DMS114 treated with DMSO at 0.1 percent for 48 hours (cell line): ENCODE data around the gene C3orf70.

Experiments used
- DNase-seq: peaks from one replicate; lab custom pipeline; 2025; ENCODE audit not compliant: unreplicated experiment; lab: John Stamatoyannopoulos, UW

Gene C3orf70

DNA sequence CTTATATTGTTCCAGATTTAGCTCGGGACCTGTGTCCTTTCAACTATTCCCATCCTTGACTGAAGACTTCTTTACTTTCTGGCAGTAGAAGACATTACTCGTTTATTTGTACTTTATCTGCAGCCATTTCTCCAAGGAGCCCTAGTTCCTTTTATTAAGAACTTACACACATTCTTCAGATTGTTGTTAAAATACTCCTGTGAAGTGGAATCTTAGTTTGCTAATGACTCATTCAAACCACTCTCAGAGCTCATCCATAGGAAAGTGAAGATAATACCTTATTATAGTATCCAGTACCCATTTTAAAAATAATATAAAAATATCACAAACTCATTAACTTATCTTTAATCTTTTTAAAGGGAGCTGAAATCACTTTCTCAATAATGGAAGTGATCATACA is 63.5 kb downstream of the C3orf70 start:
- no peak for DNase-seq

DNA sequence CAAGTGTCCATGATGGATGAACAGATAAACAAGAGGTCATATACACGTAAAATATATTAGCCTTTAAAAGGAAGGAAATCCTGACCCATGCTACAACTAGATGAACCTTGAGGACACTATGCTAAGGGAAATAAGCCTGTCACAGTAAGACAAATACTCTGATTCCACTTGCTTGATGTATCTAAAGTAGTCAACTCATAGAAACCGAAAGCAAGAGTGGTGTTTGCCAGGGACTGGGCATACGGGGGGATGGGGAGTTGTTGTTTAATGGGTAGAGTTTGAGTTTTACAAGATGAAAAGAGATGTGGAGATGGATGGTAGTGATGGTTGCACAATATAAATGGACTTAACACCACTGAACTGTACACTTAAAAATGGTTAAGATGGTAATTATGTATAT is 65.4 kb downstream of the C3orf70 start:
- no peak for DNase-seq

DNA sequence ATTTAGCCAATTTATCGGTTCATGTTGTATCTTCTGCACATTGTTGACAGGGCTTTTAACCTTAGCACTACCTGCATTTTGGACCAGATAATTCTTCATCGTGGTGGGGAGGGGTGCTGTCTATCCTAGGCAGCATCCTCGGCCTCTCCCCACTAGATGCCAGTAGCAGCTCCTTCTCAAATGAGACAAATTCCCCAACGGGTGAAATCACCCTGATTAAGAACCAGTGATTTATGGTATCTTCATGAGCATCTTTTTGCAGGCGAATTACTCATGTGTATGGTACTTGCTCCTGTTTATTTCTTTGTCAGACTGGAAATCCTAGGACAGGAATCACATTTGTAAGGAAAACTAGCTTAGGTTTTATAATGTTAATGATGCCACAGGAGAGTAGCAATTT is 68.0 kb downstream of the C3orf70 start:
- no peak for DNase-seq

DNA sequence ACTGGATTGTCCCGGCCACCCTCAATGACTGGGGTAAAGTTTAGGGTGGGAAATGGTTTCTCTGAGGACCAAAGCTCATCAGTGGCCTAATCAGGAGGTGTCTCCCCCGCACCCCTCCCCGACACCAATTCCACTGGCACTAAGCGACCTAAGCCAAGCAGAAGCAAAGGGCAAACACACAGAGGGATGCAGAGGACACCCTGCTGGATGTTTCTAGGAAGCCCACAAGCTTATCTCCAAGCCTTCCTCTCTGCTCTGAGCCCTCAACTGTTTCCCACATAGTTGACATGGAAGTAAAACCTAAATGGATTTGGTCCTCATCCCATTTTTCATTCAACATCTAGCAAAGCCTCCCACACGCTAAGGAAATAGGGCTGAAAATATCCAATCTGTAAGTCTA is 68.5 kb downstream of the C3orf70 start:
- DNase-seq: no peak

DNA sequence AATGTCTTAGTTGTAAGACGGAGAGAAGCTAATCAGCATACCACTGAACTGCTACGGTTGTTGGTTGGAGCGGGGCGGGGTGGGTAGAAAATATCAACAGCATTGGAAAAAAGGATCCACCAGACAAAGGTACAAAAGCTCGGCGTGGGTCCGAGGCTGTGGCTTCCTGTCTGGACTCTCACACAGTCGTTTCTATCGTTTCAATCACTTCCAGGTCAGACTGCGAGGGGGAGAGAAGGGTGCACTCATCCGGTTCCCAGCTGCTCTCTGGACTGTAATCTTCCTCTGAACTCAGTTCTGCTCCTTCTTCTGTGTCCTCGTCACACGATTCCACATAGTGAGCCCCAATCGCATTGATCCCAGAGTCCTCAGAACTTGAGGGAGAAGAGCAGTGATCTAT is 70.0 kb downstream of the C3orf70 start:
- no peak for DNase-seq

DNA sequence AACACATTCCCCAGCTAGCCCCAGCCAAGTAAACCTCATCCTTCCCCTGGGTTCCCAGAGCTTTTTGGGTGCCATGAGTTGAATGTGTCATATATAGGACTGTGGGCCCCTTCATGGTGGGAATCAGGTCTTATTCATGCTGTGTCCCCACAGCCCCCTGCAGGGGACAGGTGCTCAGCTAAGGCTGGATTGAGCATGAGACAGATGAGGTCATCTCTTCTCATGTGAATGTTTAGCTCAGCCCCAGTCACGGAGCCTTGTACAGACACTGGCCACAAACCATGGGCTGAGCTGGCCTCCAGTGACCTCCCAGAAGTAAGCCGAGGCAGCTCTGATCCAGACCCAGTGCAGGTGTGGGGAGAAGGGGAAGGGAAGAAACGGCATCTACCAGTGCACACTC is 70.7 kb downstream of the C3orf70 start:
- no peak for DNase-seq

DNA sequence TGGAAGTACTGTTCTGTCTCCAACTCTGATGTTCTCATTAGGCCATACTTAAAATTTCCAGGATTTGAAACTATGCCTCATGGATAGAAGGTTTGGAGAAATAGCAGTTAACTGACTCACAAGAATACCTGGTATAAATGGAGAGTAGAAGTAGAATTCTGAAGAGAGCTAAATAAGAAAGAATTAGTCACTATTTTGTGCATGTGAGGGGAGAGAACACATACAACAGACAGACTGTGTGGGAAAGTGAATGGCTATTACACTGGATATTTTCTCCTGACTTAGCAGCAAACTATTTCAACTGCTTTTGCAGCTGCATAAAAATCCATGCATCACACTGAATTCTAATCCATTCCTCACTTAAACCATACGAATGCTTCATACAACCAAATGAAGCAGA is 71.3 kb downstream of the C3orf70 start:
- no peak for DNase-seq

DNA sequence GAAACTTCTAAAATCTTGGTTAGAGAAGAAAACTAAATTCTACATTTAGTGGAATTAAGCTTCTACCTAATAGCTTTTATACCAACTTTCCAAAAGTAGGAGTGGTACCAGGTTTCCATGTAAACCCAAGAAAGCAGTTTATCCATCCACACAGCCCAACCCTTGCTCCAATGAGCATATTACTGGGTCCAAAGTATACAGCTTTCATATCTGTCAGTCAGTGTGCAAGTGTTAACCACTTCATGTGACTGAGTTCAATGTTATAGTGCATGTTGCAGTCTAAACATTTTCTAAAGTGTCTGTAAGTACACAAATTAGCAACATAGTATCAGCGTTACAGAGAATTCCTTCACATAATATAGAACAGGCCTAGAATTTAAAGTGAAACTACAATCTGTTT is 73.2 kb downstream of the C3orf70 start:
- DNase-seq: no peak

DNA sequence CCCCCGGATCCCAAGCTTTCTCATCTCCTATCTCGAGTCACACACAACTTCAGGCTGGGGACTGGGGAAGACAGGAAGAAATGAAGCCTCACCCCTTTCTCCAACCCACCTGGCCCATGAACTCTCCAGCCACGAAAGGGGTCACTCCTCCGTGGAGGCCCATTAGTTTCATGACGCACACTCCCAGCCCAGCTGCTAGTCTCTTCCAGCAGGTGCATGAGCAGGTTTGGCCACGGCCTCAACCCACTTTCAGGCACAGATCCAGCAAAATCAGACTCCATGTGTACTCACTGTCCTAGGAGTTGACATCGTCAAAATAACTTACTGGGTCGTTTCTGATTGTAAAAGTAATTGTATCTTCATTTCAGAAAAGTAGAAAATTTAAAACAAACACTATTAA is 76.6 kb downstream of the C3orf70 start:
- no peak for DNase-seq

DNA sequence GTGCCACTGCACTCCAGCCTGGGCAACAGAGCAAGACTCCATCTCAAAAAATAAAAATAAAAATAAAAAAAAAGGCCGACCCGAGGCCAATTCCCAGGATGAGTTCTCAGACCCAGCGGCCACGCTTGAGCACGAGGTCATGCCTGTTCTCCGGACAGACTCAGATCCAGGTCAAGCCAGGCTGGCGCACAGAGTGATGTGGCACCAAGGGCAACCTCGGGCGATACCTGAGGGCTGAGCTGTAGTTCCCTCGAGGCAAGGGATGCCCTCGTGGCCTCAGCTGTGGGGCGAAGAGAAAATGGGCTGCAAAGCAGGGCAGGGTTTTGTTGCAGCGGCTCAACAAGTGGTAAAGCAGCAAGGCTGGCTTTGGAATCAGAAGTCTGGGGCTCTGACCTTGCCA is 77.3 kb downstream of the C3orf70 start:
- DNase-seq: no peak

DNA sequence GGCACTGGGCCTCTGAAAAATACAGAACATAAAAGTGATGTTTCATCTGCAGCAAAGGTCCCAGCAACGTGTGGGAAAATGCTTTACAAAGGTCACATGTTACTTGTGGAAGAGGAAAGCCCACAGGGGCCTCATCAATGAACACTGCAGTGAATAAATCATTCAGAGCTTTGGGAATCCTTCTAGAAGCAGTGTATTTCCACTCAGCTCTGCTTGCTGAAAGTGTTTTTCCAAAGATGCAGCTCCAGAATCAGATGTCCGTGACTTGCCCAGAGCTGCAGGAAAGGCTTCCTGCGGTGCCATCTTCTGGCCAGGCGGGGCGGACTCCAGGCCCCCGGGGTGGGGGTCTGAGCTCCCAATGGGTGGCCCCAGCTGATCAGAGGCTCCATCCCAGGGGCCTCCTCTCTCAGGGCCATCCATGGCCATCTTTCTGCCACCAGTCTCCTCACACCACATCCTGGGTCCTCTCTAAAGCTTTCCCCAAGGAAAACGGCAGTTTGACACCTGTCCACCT is 81.5 kb downstream of the C3orf70 start:
- no peak for DNase-seq

DNA sequence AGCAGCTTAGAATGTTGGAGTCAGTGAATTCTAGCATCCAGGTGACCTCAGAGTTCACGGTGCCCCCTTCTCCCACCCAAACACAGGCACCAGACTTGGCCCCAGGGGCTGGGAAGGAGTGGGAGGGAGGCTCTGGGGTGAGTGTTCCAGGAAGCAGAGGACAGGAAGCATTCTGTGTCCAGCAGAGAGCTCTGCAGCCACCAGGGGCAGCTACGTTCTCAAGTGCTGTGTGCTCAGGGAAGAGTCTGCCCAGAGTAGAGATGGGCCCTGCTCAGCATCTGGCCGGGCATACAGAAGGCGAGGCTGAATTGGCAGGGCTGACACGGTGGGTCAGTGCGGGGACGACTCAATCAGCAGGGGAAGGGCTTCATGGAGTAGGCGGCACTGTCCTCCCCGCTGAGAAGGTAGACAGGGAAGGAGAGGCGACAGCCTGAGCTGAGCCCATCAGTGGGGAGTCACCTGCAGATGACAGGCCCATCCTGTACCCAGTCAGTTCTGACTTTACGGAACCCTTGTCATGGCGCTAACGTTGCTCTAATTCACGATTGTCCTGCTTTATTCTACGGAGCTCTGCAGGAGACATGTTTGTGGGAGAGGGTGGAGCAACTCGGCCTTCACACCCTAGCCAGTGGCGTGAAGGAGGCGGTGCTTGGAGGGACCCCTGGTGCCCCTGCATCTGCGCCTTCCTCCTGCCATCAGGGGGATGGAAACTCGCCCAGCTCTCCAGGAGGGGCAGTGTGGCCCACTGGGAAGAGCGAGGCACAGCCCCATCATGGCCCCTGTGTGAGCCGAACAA is 82.2 kb downstream of the C3orf70 start:
- DNase-seq: no peak

DNA sequence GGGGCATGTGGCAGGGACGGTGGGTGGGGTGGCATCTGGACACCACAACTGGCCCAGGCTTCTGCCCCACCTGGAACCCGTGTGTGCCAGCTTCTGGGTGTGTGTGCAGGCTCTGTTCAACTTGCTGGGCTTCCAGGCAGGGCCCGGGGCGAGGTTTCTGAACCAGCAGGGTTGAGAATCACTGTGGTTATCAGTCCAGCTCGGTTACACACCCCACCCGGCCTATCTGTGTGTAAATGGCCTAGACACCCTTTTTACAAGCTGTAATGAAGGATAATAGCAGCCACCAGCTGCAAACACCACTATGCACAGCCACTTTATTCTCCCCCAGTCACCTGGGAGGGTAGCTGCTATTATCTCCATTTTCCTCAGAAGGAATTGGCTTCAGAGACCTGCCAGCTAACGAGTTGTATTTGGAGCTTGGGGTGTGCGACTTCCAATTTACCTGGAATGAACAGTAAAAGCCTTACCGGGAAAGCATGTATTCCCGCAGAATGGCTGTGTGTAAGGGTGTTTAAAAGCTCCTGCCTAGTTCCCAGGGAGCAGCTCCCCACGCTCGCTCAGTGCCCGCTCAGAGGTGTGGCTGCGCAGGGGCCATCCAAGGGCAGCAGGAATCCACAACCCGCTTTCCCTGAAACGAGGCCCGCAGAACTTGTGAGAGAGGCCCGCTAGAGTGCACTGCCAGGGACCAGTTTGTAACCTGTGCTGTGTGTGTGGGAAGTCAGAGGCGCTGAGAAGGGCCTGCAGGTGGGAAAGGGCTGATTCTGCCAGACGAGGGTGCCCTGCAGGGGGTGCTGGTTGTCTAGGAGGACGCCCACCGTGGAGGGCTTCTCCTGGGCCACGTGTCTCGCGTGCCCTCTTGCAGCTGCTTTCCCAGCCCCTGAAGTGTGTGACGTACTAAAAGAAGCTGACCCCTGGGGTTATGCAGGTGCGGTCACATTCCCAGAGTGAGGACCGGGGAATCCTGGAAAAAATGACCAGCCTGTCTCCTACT is 83.5 kb downstream of the C3orf70 start:
- no peak for DNase-seq

DNA sequence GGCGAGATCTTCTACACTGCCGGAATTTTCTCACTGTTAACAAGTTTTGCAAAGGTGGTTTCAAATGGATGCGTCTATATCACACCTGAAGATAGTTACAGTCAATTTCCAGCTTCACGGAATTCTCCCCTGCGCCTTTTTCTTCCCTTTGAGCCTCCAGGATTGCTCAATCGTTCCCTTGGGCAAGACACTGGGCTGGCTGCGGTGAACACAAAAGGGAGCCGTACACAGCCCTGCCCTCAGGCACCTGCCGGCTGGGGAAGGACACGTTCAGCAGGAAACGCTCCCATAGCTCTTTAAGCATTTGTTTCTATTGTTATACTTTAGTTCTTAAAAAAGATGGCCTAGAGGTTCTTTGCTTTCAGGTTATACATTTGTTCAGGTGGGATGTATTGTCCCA is 85.7 kb downstream of the C3orf70 start:
- no peak for DNase-seq

DNA sequence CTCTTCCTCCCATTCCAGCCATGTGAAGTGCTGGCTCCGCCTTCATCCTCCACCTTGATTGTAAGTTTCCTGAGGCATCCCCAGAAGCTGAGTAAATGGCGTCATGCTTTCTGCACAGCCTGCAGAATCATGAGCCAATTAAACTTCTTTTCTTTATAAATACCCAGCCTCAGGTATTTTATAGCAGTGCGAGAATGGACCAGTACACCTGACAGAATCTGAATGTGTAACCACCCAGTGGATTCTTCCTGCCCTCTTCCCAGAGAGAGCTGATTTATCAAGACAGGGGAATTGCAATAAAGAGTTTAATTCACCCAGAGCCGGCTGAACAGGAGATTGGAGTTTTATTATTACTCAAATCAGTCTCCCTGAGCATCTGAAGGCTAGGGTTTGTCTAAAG is 86.6 kb downstream of the C3orf70 start:
- no peak for DNase-seq

DNA sequence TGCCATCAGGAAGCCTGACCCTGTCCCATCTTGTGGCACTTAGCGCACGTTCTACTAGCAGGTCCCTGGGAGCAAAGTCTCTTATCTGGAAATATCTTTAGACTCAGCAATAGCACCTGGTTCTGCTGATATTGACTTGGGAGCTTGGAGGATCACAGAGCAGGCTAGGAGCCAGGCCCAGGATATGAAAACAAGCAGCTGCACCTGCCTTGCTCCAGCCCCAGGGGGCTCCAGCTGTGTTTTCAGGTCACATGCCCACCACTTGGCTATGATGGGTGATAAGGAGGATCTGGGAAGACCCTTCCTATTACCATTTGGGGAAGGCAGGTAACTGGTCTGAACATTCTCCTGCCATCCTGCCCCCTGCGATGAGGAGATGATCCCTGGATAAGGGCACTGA is 87.8 kb downstream of the C3orf70 start:
- no peak for DNase-seq

DNA sequence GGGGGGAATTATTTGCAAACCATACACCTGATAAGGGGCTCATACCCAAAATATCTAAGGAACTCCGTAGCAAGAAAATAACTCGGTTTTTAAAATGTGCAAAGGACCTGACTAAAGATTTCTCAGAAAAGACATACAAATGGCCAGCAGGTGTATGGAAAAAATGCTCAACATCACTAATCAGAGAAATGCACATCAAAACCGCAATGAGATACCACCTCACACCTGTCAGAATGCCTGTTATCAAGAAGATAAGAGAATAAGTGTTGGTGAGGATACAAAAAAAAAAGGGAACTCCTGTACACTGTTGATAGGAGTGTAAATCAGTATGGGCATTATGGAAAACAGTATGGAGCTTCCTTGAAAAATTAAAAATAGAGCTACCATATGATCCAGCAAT is 89.4 kb downstream of the C3orf70 start:
- DNase-seq: no peak

DNA sequence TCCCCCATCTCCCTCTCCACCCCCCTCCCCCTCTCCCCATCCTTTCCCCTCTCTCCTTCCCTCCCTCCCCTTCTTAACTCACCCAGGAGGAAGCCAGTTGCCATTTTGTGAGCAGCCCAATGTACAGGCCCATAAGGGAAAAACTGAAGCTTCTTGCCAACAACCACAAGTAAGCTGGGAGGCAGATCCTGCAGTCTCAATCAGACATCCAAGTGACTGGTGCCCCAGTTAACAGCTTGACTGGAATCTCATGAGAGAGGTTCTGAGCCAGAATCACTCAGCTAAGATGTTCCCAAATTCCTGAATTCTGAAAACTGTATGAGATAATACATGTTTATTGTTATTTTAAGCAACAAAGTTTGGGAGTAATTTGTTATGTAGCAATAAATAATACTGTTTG is 90.7 kb downstream of the C3orf70 start:
- no peak for DNase-seq

DNA sequence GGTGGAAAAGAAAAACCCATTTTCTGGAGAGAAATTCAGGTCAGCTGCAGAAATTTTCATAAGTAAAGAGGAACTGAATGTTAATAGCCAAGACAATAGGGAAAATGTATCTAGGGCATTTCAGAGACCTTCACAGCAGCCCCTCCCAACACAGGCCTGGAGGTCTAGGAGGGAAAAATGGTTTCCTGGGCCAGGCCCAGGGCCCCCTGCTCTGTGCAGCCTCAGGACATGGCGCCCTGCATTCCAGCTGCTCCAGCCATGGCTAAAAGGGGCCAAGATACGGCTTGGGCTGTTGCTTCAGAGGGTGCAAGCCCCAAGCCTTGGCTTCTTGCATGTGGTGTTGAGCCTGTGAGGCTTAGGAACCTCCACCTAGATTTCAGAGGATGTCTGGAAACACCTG is 92.2 kb downstream of the C3orf70 start:
- DNase-seq: no peak

DNA sequence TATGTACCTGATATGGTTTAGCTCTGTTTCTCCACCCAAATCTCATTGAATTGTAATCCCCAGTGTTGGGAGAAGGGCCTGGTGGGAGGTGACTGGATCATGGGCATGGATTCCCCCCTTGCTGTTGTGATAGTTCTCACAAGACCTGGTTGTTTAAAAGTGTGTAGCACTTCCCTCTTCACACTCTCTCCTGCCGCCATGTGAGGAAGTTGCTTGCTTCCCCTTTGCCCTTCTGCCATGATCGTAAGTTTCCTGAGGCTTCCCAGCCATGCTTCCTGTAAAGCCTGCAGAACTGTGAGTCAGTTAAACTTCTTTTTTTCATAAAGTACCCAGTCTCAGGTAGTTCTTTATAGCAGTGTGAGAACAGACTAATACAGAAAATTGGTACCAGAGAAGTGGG is 93.1 kb downstream of the C3orf70 start:
- DNase-seq: no peak

DNA sequence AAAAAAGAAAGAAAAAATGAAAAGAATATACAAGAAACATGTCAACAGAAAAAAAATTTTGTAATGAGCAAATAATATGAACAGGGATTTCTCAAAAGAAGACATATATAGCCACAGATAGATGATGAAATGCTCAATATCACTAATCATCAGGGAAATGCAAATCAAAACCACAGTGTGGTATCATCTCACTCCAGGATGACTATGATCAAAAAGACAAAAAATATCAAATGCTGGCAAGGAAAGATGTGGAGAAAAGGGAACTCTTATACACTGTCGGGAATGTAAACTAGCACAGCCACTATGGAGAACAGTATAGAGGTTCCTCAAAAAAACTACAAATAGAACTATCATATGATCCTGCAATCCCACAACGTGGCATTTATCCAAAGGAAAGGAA is 94.1 kb downstream of the C3orf70 start:
- no peak for DNase-seq

DNA sequence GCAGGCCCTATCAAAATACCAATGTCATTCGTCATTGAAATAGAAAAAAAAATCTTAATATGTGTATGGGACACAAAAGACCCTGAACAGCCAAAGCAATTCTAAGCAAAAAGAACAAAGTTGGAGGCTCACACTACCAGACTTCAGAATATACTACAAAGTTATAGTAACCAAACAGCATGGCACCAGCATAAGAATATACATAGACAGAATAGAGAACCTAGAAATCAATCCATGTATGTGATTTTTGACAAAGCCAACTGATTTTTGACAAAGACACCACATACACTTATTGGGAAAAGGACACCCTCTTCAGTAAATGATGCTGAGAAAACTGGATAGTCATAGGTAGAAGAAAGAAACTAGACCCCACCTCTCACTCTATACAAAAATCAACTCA is 95.0 kb downstream of the C3orf70 start:
- DNase-seq: no peak
